Measurements from ENCODE around the gene PTPRD.

The PTPRD gene

GRCh38 chr9:8766096-8766495 is 1846.7 kb downstream of the PTPRD start:
- no peaks in the 10 kb centered on the region for H3K36me3 ChIP-seq (ENCODE audit: control insufficient read depth, low read depth, low read length)
- no peak overlapping the region for H3K27ac ChIP-seq (ENCODE audit: low read length)
- peaks cover 6% of the 10 kb centered on the region for H3K4me1 ChIP-seq (ENCODE audit: control insufficient read depth, low read depth, low read length)
- no peak overlapping the region for H3K9ac ChIP-seq (ENCODE audit: low read length)
- H3K9me3 ChIP-seq (ENCODE audit: control insufficient read depth, low read depth, low read length): no peaks in the 10 kb centered on the region
- no peaks in the 10 kb centered on the region for H3K27me3 ChIP-seq (ENCODE audit: control insufficient read depth, insufficient read depth, low read length)
- H3K4me3 ChIP-seq (ENCODE audit: low read length): no peak overlapping the region

GRCh38 chr9:8764051-8764450 is 1848.8 kb downstream of the PTPRD start:
- no peaks in the 10 kb centered on the region for H3K27me3 ChIP-seq (ENCODE audit: control insufficient read depth, insufficient read depth, low read length)
- no peak overlapping the region for H3K9ac ChIP-seq (ENCODE audit: low read length)
- H3K27ac ChIP-seq (ENCODE audit: low read length): no peak overlapping the region
- no peak overlapping the region for H3K4me3 ChIP-seq (ENCODE audit: low read length)
- H3K4me1 ChIP-seq (ENCODE audit: control insufficient read depth, low read depth, low read length): peaks cover 10% of the 10 kb centered on the region
- no peaks in the 10 kb centered on the region for H3K36me3 ChIP-seq (ENCODE audit: control insufficient read depth, low read depth, low read length)
- H3K9me3 ChIP-seq (ENCODE audit: control insufficient read depth, low read depth, low read length): no peaks in the 10 kb centered on the region

DNA sequence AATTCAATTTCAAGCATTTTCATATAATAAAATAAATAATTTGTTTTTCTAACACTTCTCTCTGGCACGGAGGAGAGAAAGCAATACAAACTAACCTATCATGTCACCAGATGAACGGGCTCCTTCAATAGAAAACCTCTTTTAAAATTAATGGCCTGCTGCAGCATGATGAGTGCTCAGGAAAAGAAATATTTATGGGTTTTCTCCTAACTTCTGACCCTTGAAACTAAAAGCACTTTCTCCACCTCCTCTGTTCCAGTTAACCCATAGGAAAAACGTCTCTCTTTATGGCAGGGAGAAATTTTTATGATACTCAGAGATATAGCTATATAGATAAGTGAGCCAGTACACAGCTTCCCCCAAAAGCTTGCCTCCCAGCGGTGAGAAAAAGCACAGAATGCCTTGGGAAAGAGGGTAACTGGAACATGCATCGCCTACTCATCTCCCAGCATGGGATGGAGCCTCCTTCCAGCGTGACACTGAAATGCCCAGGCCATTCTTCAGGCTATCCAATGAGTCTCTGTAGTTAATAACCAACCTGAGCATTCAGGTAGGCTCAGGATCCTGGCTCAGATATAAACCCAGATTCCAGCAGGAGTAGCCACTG is 1850.2 kb downstream of the PTPRD start:
- no peaks in the 10 kb centered on the region for H3K27me3 ChIP-seq (ENCODE audit: control insufficient read depth, insufficient read depth, low read length)

GRCh38 chr9:8760000-8760767 is 1852.6 kb downstream of the PTPRD start:
- Histone ChIP-seq H3K36me3 (ENCODE audit: control insufficient read depth, low read depth, low read length) (no peaks in the 10 kb centered on the region), H3K4me1 (ENCODE audit: control insufficient read depth, low read depth, low read length) (peaks cover 10% of the 10 kb centered on the region), H3K27ac (ENCODE audit: low read length) (no peak overlapping the region), H3K27me3 (ENCODE audit: control insufficient read depth, insufficient read depth, low read length) (no peaks in the 10 kb centered on the region), H3K9ac (ENCODE audit: low read length) (no peak overlapping the region), H3K9me3 (ENCODE audit: control insufficient read depth, low read depth, low read length) (no peaks in the 10 kb centered on the region), H3K4me3 (ENCODE audit: low read length) (no peak overlapping the region)

More for the DNA sequence above, 1850.2 kb downstream of the PTPRD start:
- Histone ChIP-seq H3K4me3 (ENCODE audit: low read length) (no peak overlapping the region), H3K36me3 (ENCODE audit: control insufficient read depth, low read depth, low read length) (no peaks in the 10 kb centered on the region), H3K9me3 (ENCODE audit: control insufficient read depth, low read depth, low read length) (no peaks in the 10 kb centered on the region), H3K27ac (ENCODE audit: low read length) (no peak overlapping the region), H3K4me1 (ENCODE audit: control insufficient read depth, low read depth, low read length) (peaks cover 10% of the 10 kb centered on the region), H3K9ac (ENCODE audit: low read length) (no peak overlapping the region)

GRCh38 chr9:8757881-8758280 is 1854.9 kb downstream of the PTPRD start:
- Histone ChIP-seq H3K4me1 (ENCODE audit: control insufficient read depth, low read depth, low read length) (peaks cover 8% of the 10 kb centered on the region), H3K4me3 (ENCODE audit: low read length) (no peak overlapping the region), H3K27ac (ENCODE audit: low read length) (no peak overlapping the region), H3K27me3 (ENCODE audit: control insufficient read depth, insufficient read depth, low read length) (no peaks in the 10 kb centered on the region), H3K9ac (ENCODE audit: low read length) (no peak overlapping the region), H3K36me3 (ENCODE audit: control insufficient read depth, low read depth, low read length) (no peaks in the 10 kb centered on the region), H3K9me3 (ENCODE audit: control insufficient read depth, low read depth, low read length) (no peaks in the 10 kb centered on the region)

GRCh38 chr9:8754751-8755150 is 1858.1 kb downstream of the PTPRD start:
- Histone ChIP-seq H3K9me3 (ENCODE audit: control insufficient read depth, low read depth, low read length) (no peaks in the 10 kb centered on the region), H3K4me3 (ENCODE audit: low read length) (no peak overlapping the region), H3K9ac (ENCODE audit: low read length) (no peak overlapping the region), H3K36me3 (ENCODE audit: control insufficient read depth, low read depth, low read length) (no peaks in the 10 kb centered on the region), H3K4me1 (ENCODE audit: control insufficient read depth, low read depth, low read length) (peaks cover 24% of the 10 kb centered on the region), H3K27ac (ENCODE audit: low read length) (no peak overlapping the region), H3K27me3 (ENCODE audit: control insufficient read depth, insufficient read depth, low read length) (no peaks in the 10 kb centered on the region)

- Histone ChIP-seq H3K9ac (ENCODE audit: low read length) (no peak overlapping the region), H3K27me3 (ENCODE audit: control insufficient read depth, insufficient read depth, low read length) (no peaks in the 10 kb centered on the region), H3K4me1 (ENCODE audit: control insufficient read depth, low read depth, low read length) (peaks cover 24% of the 10 kb centered on the region), H3K36me3 (ENCODE audit: control insufficient read depth, low read depth, low read length) (no peaks in the 10 kb centered on the region), H3K27ac (ENCODE audit: low read length) (no peak overlapping the region), H3K9me3 (ENCODE audit: control insufficient read depth, low read depth, low read length) (no peaks in the 10 kb centered on the region), H3K4me3 (ENCODE audit: low read length) (no peak overlapping the region)
Measured at GRCh38 chr9:8751406-8751930, 1861.3 kb downstream of the PTPRD start.

DNA sequence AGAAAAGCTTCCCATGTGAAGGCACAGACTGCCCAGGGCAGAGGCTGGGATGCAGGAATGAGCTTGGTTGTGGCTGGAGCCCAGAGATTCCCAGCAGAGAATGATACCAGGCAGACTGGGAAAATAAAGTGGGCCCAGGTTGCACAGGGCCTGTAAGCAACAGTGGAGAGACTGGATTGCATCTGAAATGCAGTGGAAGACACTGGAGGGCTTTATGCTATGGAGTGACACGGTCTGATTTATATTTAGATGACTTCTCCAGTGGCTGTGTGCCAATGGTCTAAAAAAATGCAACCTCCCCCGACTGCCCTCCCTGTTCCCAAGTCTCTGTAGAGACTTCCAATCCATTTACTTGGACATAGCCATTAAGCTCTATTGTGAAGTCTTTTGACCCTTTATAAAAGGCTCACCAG is 1862.2 kb downstream of the PTPRD start:
- H3K4me3 ChIP-seq (ENCODE audit: low read length): no peak overlapping the region
- no peaks in the 10 kb centered on the region for H3K9me3 ChIP-seq (ENCODE audit: control insufficient read depth, low read depth, low read length)
- no peaks in the 10 kb centered on the region for H3K27me3 ChIP-seq (ENCODE audit: control insufficient read depth, insufficient read depth, low read length)
- peak overlapping the region; percentile 18 for H3K27ac ChIP-seq (ENCODE audit: low read length)
- no peaks in the 10 kb centered on the region for H3K36me3 ChIP-seq (ENCODE audit: control insufficient read depth, low read depth, low read length)
- no peak overlapping the region for H3K9ac ChIP-seq (ENCODE audit: low read length)
- H3K4me1 ChIP-seq (ENCODE audit: control insufficient read depth, low read depth, low read length): peaks cover 24% of the 10 kb centered on the region

GRCh38 chr9:8745347-8745746 is 1867.5 kb downstream of the PTPRD start:
- H3K4me1 ChIP-seq (ENCODE audit: control insufficient read depth, low read depth, low read length): peaks cover under 1% of the 10 kb centered on the region

DNA sequence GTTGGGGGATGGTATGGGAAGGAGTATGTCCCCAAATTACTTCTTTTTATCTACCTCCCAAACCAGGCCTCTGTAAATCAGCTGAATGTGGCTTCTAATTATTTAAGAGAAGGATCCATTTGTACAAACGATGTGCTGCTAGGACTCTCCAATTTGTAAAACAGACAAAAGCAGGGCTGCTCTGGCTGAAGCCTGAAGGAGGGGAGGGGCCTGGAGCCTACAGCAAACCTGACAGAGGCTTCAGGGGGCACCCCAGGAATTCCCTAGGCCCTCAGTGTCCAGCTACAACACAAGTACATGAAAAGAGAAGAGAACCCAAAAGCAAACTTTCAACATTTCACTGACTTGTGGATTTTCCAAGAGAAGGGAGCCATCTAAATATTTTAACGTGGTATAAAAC is 1873.9 kb downstream of the PTPRD start:
- Histone ChIP-seq H3K27ac (ENCODE audit: low read length) (no peak overlapping the region), H3K27me3 (ENCODE audit: control insufficient read depth, insufficient read depth, low read length) (no peaks in the 10 kb centered on the region), H3K9me3 (ENCODE audit: control insufficient read depth, low read depth, low read length) (no peaks in the 10 kb centered on the region), H3K4me3 (ENCODE audit: low read length) (no peak overlapping the region), H3K4me1 (ENCODE audit: control insufficient read depth, low read depth, low read length) (peaks cover 26% of the 10 kb centered on the region), H3K9ac (ENCODE audit: low read length) (no peak overlapping the region), H3K36me3 (ENCODE audit: control insufficient read depth, low read depth, low read length) (no peaks in the 10 kb centered on the region)

More at GRCh38 chr9:8745347-8745746, 1867.5 kb downstream of the PTPRD start:
- no peak overlapping the region for H3K27ac ChIP-seq (ENCODE audit: low read length)
- H3K9ac ChIP-seq (ENCODE audit: low read length): no peak overlapping the region
- H3K36me3 ChIP-seq (ENCODE audit: control insufficient read depth, low read depth, low read length): no peaks in the 10 kb centered on the region
- no peak overlapping the region for H3K4me3 ChIP-seq (ENCODE audit: low read length)
- H3K27me3 ChIP-seq (ENCODE audit: control insufficient read depth, insufficient read depth, low read length): no peaks in the 10 kb centered on the region
- H3K9me3 ChIP-seq (ENCODE audit: control insufficient read depth, low read depth, low read length): no peaks in the 10 kb centered on the region

GRCh38 chr9:8736805-8737204 is 1876.0 kb downstream of the PTPRD start:
- Histone ChIP-seq H3K27ac (ENCODE audit: low read length) (no peak overlapping the region), H3K36me3 (ENCODE audit: control insufficient read depth, low read depth, low read length) (no peaks in the 10 kb centered on the region), H3K27me3 (ENCODE audit: control insufficient read depth, insufficient read depth, low read length) (no peaks in the 10 kb centered on the region), H3K9me3 (ENCODE audit: control insufficient read depth, low read depth, low read length) (no peaks in the 10 kb centered on the region), H3K9ac (ENCODE audit: low read length) (no peak overlapping the region), H3K4me3 (ENCODE audit: low read length) (no peak overlapping the region), H3K4me1 (ENCODE audit: control insufficient read depth, low read depth, low read length) (peaks cover 42% of the 10 kb centered on the region)

DNA sequence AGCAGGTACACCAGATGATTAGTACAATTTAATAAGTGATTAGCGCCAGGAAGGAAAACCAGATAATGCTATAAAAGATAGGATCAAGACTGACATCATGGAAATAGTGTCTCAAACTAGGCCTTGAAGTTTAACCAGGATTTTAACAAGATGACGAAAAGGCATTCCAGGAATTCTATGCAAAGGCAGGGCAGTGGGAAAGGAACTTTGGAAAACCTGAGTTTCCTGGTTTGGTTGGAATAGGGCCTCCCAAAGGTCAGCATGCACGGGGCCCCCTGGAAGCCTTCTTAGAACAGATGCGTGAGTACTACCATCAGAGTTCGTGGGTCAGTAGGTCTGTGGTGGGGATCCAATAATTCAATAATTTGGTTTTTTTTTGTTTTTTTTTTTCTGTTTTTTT is 1878.0 kb downstream of the PTPRD start:
- no peaks in the 10 kb centered on the region for H3K36me3 ChIP-seq (ENCODE audit: control insufficient read depth, low read depth, low read length)
- no peak overlapping the region for H3K9ac ChIP-seq (ENCODE audit: low read length)
- no peaks in the 10 kb centered on the region for H3K9me3 ChIP-seq (ENCODE audit: control insufficient read depth, low read depth, low read length)
- H3K4me3 ChIP-seq (ENCODE audit: low read length): no peak overlapping the region
- peak overlapping the region; percentile 24 for H3K27ac ChIP-seq (ENCODE audit: low read length)
- no peaks in the 10 kb centered on the region for H3K27me3 ChIP-seq (ENCODE audit: control insufficient read depth, insufficient read depth, low read length)
- H3K4me1 ChIP-seq (ENCODE audit: control insufficient read depth, low read depth, low read length): peaks cover 42% of the 10 kb centered on the region
